Measurements from ENCODE around the gene PNPLA7. TPM values are rescaled to one million over a fixed set of nuclear protein-coding genes. Genes with fewer than 3 reads are reported as not detected.

PNPLA7 gene
- total RNA-seq, 1 experiment from 2014 or later, result 1.8 TPM

- Histone ChIP-seq H4K20me1 (ENCODE audit: insufficient read depth) (no peaks in the 10 kb centered on the region), H3K79me2 (ENCODE audit: insufficient read depth, low read length) (peaks cover 63% of the 10 kb centered on the region), H3K4me3 (replicated peaks in 1 of 2; ENCODE audit: low read depth in 1 of 2, low read length in 2 of 2) (no peak overlapping the region), H3K36me3 (ENCODE audit: control insufficient read depth in 1 of 2, insufficient read depth in 2 of 2, low read length in 2 of 2) (peaks cover 19 to 39% of the 10 kb centered on the region in 2 experiments), H3K9me2 (ENCODE audit: insufficient read depth) (no peaks in the 10 kb centered on the region), H3K27me3 (ENCODE audit: insufficient read depth, low read length) (no peaks in the 10 kb centered on the region), H3K9me3 (ENCODE audit: control insufficient read depth in 1 of 2, insufficient read depth in 1 of 2, low read depth in 1 of 2, low read length in 2 of 2) (no peaks in the 10 kb centered on the region), H3K4me2 (ENCODE audit: low read length) (no peak overlapping the region), H2AFZ (ENCODE audit: low read depth, low read length, poor library complexity, severe bottlenecking) (no peak overlapping the region), H3K4me1 (ENCODE audit: control insufficient read depth in 1 of 2, insufficient read depth in 2 of 2, low read length in 2 of 2) (peaks cover 6 to 15% of the 10 kb centered on the region in 2 experiments; a peak in 3 of 4 replicates), H3K27ac (ENCODE audit: low read depth, low read length) (peak overlapping the region; percentile 1; the same call in 1 of the 2 replicates), H3K9ac (ENCODE audit: low read length) (no peak overlapping the region)
- no TSS peak for BruUV-seq (replicated peaks)
- RAD21 ChIA-PET (ENCODE audit: low non-redundant PET in 1 of 2, low total read pairs in 2 of 2, uncharacterized antibody in 2 of 2, unreplicated experiment in 2 of 2), result no interaction called here
- CTCF ChIA-PET, result no interaction called here
- intact Hi-C loops (cut with micrococcal nuclease), result loop anchor here (5.0 kb wide), 1 partner anchor 36 kb away; no protein-coding TSS in a partner anchor
- TF ChIP-seq SP1 (IDR thresholded peaks at IDR 0.05; ENCODE audit: low read depth) (no peak), CTCF (IDR thresholded peaks at IDR 0.05 in 2 of 3, conservative IDR thresholded peaks at IDR 0.05 in 1 of 3; ENCODE audit: borderline replicate concordance in 1 of 3, insufficient read depth in 1 of 3, low read depth in 2 of 3, low read length in 2 of 3) (0 out of 6 replicates have a peak, but pooled peaks of 1 of the 3 experiments have one; percentile 6)
- DNase-seq (ENCODE audit: low read depth, low spot score) (no peak), ATAC-seq (no peak)
- POLR2A ChIA-PET, result no interaction called here
Observed at GRCh38 chr9:137575716-137576411, 25.7 kb upstream of the PNPLA7 start.

- H3K9ac ChIP-seq (ENCODE audit: low read length), result no peak overlapping the region
Observed at GRCh38 chr9:137575364-137575715, 25.1 kb upstream of the PNPLA7 start.

More at GRCh38 chr9:137575364-137575715, 25.1 kb upstream of the PNPLA7 start:
- Histone ChIP-seq H3K27ac (ENCODE audit: low read depth, low read length) (no peak overlapping the region), H3K4me3 (replicated peaks in 1 of 2; ENCODE audit: low read depth in 1 of 2, low read length in 2 of 2) (no peak overlapping the region), H3K4me2 (ENCODE audit: low read length) (no peak overlapping the region), H3K36me3 (ENCODE audit: control insufficient read depth in 1 of 2, insufficient read depth in 2 of 2, low read length in 2 of 2) (peaks cover 19 to 41% of the 10 kb centered on the region in 2 experiments), H2AFZ (ENCODE audit: low read depth, low read length, poor library complexity, severe bottlenecking) (no peak overlapping the region), H3K9me3 (ENCODE audit: control insufficient read depth in 1 of 2, insufficient read depth in 1 of 2, low read depth in 1 of 2, low read length in 2 of 2) (no peaks in the 10 kb centered on the region), H4K20me1 (ENCODE audit: insufficient read depth) (no peaks in the 10 kb centered on the region), H3K4me1 (ENCODE audit: control insufficient read depth in 1 of 2, insufficient read depth in 2 of 2, low read length in 2 of 2) (peaks cover 6 to 15% of the 10 kb centered on the region in 2 experiments; a peak in 3 of 4 replicates), H3K27me3 (ENCODE audit: insufficient read depth, low read length) (no peaks in the 10 kb centered on the region), H3K9me2 (ENCODE audit: insufficient read depth) (no peaks in the 10 kb centered on the region), H3K79me2 (ENCODE audit: insufficient read depth, low read length) (peaks cover 68% of the 10 kb centered on the region)
- ATAC-seq (no peak), DNase-seq (ENCODE audit: low read depth, low spot score) (no peak)
- no TSS peak for BruUV-seq (replicated peaks)
- TF ChIP-seq ZNF274 (IDR thresholded peaks at IDR 0.05; ENCODE audit: low read depth, low read length), result no peak
- TF ChIP-seq YY1 (IDR thresholded peaks at IDR 0.05; ENCODE audit: extremely low read depth, insufficient replicate concordance, low read depth, low read length), result no peak
- TF ChIP-seq JUND (IDR thresholded peaks at IDR 0.05), result no peak
- CTCF ChIA-PET, result no interaction called here
- POLR2A ChIA-PET, result no interaction called here
- RAD21 ChIA-PET (ENCODE audit: low non-redundant PET in 1 of 2, low total read pairs in 2 of 2, uncharacterized antibody in 2 of 2, unreplicated experiment in 2 of 2), result no interaction called here
- intact Hi-C loops (cut with micrococcal nuclease), result loop anchor here (5.0 kb wide), 1 partner anchor 37 kb away; no protein-coding TSS in a partner anchor
